Mesenchymal stem cell (in vitro differentiated cells and primary cell): Measurements from ENCODE around the gene TMEM143.

Source experiments
- DNase-seq: peaks from one replicate; pipeline ENCODE4 v3.0.0-alpha.2; 2013
- H2AFZ ChIP-seq: one replicate; pipeline ENCODE4 v1.6.1; 2013; ENCODE audit warnings: low read depth, mild to moderate bottlenecking, control low read depth, inconsistent platforms, low read length, moderate library complexity
- H2AK5ac ChIP-seq: 2 replicates; pipeline ENCODE4 v1.6.1; 2013; ENCODE audit warnings: low read length, moderate library complexity, mild to moderate bottlenecking, inconsistent platforms; ENCODE audit not compliant: severe bottlenecking
- H2BK120ac ChIP-seq: one replicate; pipeline ENCODE4 v1.6.1; 2013; ENCODE audit warnings: low read depth, mild to moderate bottlenecking, inconsistent platforms, low read length, moderate library complexity
- H2BK12ac ChIP-seq, 2 experiments: one replicate each; pipeline ENCODE4 v1.6.1; 2013; ENCODE audit warnings: inconsistent platforms in 2 of 2, low read length in 2 of 2, mild to moderate bottlenecking in 2 of 2, moderate library complexity in 2 of 2, control low read depth in 1 of 2
- H2BK15ac ChIP-seq: one replicate; pipeline ENCODE4 v1.6.1; 2013; ENCODE audit warnings: mild to moderate bottlenecking, low read depth, inconsistent platforms; ENCODE audit not compliant: poor library complexity, severe bottlenecking
- H2BK5ac ChIP-seq: 2 replicates; pipeline ENCODE4 v1.6.1; 2013; ENCODE audit warnings: low read depth, mild to moderate bottlenecking, low read length, control low read depth, inconsistent platforms; ENCODE audit not compliant: poor library complexity, severe bottlenecking
- H3K14ac ChIP-seq, 2 experiments: one replicate each; pipeline ENCODE4 v1.6.1; 2013; ENCODE audit warnings: inconsistent platforms in 2 of 2, low read length in 2 of 2, control low read depth in 1 of 2, mild to moderate bottlenecking in 1 of 2, moderate library complexity in 1 of 2
- H3K18ac ChIP-seq, 2 experiments: one replicate each; pipeline ENCODE4 v1.6.1; 2013; ENCODE audit warnings: inconsistent platforms in 2 of 2, low read length in 2 of 2, control low read depth in 1 of 2, low read depth in 1 of 2, mild to moderate bottlenecking in 1 of 2
- H3K23ac ChIP-seq, 2 experiments: one replicate each; pipeline ENCODE4 v1.6.1; 2013; ENCODE audit warnings: inconsistent platforms in 2 of 2, low read length in 2 of 2, mild to moderate bottlenecking in 2 of 2, moderate library complexity in 2 of 2, control low read depth in 1 of 2
- H3K27ac ChIP-seq: 2 replicates; pipeline ENCODE4 v1.5.1; 2013; ENCODE audit warnings: mild to moderate bottlenecking, moderate library complexity, low read length, control low read depth, inconsistent platforms; ENCODE audit not compliant: poor library complexity, severe bottlenecking
- H3K27me3 ChIP-seq, 2 experiments: 2 replicates each; pipeline versions ENCODE4 v1.6.1 to v1.7.0; 2013; ENCODE audit warnings: low read length in 2 of 2, mild to moderate bottlenecking in 2 of 2, moderate library complexity in 2 of 2, control low read depth in 1 of 2, inconsistent platforms in 1 of 2; ENCODE audit not compliant: control insufficient read depth in 1 of 2, insufficient read depth in 1 of 2
- H3K36me3 ChIP-seq, 2 experiments: 2 replicates each; pipeline versions ENCODE4 v1.6.1 to v1.7.0; 2013; ENCODE audit warnings: low read length in 2 of 2, control low read depth in 1 of 2, inconsistent platforms in 1 of 2, low read depth in 1 of 2, mild to moderate bottlenecking in 1 of 2; ENCODE audit not compliant: insufficient read depth in 2 of 2, control insufficient read depth in 1 of 2
- H3K4ac ChIP-seq, 2 experiments: one replicate each; pipeline ENCODE4 v1.6.1; 2013; ENCODE audit warnings: inconsistent platforms in 2 of 2, low read length in 2 of 2, mild to moderate bottlenecking in 2 of 2, moderate library complexity in 2 of 2, control low read depth in 1 of 2, low read depth in 1 of 2
- H3K4me1 ChIP-seq: 2 replicates; pipeline ENCODE4 v1.6.1; 2013; ENCODE audit warnings: low read depth, low read length, control low read depth; ENCODE audit not compliant: control insufficient read depth, insufficient read depth
- H3K4me2 ChIP-seq: 2 replicates; pipeline ENCODE4 v1.6.1; 2013; ENCODE audit warnings: low read length, mild to moderate bottlenecking, inconsistent platforms; ENCODE audit not compliant: poor library complexity, severe bottlenecking
- H3K4me3 ChIP-seq, 2 experiments: 2 replicates each; pipeline versions ENCODE4 v1.5.1 to v1.7.0; 2013; ENCODE audit warnings: low read length in 2 of 2, mild to moderate bottlenecking in 2 of 2, control low read depth in 1 of 2, low read depth in 1 of 2; ENCODE audit not compliant: insufficient read depth in 1 of 2
- H3K79me1 ChIP-seq: replicated peaks from 2 replicates; pipeline ENCODE4 v1.6.1; 2013; ENCODE audit warnings: mild to moderate bottlenecking, control low read depth, low read length, inconsistent platforms; ENCODE audit not compliant: poor library complexity, severe bottlenecking
- H3K9ac ChIP-seq: 2 replicates; pipeline ENCODE4 v1.7.0; 2013; ENCODE audit warnings: mild to moderate bottlenecking, low read length, moderate library complexity
- H3K9me3 ChIP-seq: 2 replicates; pipeline ENCODE4 v1.7.0; 2013; ENCODE audit warnings: mild to moderate bottlenecking, low read length; ENCODE audit not compliant: control insufficient read depth
- H4K8ac ChIP-seq: one replicate; pipeline ENCODE4 v1.6.1; 2013; ENCODE audit warnings: inconsistent platforms, mild to moderate bottlenecking, low read length, moderate library complexity
- H4K91ac ChIP-seq: one replicate; pipeline ENCODE4 v1.6.1; 2013; ENCODE audit warnings: mild to moderate bottlenecking, low read length, inconsistent platforms
- WGBS: methylation state at CpG from one replicate; pipeline ENCODE4 v1.1.7; 2013; ENCODE audit warnings: mixed read lengths; 5-methylcytosine and 5-hydroxymethylcytosine counted together

TMEM143 gene

DNA sequence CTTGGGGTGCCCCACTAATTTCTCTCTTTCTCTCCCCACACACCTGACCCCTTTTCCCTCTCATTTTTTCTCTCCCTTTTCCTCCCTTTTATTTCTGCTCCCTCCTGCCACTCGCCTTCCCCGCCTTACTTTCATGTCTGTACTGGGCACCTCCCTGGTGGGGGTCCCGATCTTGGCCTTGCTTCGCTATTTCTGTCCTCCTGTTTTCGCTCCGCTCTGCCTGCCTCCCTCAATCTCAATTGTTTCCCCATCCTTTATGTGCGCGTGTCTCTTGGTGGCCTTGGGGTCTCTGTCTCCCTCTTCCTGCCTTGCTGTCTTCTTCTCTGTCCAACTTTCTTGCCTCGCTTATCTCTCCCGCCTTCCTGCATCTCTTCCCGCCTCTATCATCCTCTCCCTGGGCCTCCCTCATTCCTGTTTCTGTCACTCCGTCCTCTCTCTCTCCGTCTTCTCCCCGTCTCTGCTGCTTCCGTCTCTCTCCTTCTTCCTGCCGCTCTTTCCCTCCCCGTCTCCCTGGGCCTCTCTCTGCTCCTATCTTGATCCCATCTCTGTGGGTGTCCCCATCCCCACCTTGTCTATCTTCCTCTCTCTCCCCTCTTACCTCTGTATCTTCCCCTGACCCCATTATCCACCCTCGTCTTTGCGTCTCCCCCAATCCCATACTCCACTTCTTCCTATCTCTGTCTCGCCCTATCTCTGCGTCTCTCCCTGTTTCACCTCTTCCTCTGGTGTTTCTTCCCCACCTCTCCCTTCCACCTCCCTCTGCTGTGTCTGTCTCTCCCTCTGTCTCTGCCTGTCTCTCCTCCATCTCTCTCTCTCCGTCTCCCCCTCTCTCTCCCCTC, 33.7 kb upstream of the TMEM143 start:
- Histone ChIP-seq H3K36me3 (no peaks in the 10 kb centered on the region), H2BK15ac (peak overlapping the region; percentile 49), H2AK5ac (no peak overlapping the region), H3K9ac (peak overlapping the region; percentile 92), H3K4me1 (peaks cover 36% of the 10 kb centered on the region), H4K8ac (peak overlapping the region; percentile 97), H3K18ac (peak overlapping the region; percentile 41 to 67), H2BK12ac (peak overlapping the region in 1 of 2 experiments; percentile 2), H3K27ac (no peak overlapping the region), H3K27me3 (peaks cover 31 to 34% of the 10 kb centered on the region in 2 experiments), H3K9me3 (no peaks in the 10 kb centered on the region), H3K4ac (peak overlapping the region; percentile 8 to 41), H2AFZ (no peak overlapping the region), H4K91ac (peak overlapping the region; percentile 2), H3K79me1 (peaks cover 3% of the 10 kb centered on the region), H3K14ac (peak overlapping the region in 1 of 2 experiments; percentile 53), H3K23ac (no peak overlapping the region), H2BK5ac (no peak overlapping the region), H3K4me2 (peak overlapping the region; percentile 42), H2BK120ac (peak overlapping the region; percentile 89), H3K4me3 (peak overlapping the region; percentile 48 to 88)
- peak; percentile 21 for DNase-seq
- WGBS = 57% methylated on average over 22 of the region's 22 CpGs

DNA sequence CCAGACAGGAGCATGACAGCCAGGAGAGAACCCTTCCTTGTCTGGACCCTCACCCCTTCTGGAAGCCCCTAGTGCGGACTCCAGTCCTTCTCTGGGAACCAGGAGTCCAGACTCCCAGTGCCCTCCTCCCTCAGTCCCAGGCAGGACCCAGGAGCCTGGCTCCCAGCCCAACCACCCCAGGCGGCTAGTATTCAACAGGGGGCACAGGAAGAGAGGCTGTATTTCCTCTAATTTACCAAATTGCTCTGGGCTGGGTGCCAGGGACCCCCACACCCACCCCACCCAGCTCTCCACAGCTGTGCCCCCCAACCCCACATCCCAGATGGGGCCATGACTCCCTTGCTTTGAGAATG, 33.1 kb upstream of the TMEM143 start:
- H2AK5ac ChIP-seq = no peak overlapping the region
- H2BK12ac ChIP-seq = peak overlapping the region in 1 of 2 experiments; percentile 24
- H3K36me3 ChIP-seq = no peaks in the 10 kb centered on the region
- H2BK5ac ChIP-seq = no peak overlapping the region
- H3K14ac ChIP-seq = no peak overlapping the region
- H3K4ac ChIP-seq = peak overlapping the region in 1 of 2 experiments; percentile 28
- no peak overlapping the region for H3K23ac ChIP-seq
- no peak overlapping the region for H2BK15ac ChIP-seq
- H3K4me2 ChIP-seq = no peak overlapping the region
- no peak overlapping the region for H3K27ac ChIP-seq
- no peak overlapping the region for H2BK120ac ChIP-seq
- H3K27me3 ChIP-seq = peaks cover 33 to 34% of the 10 kb centered on the region in 2 experiments
- no peak overlapping the region for H4K8ac ChIP-seq
- no peak for DNase-seq
- no peak overlapping the region for H4K91ac ChIP-seq
- H3K9ac ChIP-seq = peak overlapping the region; percentile 92
- peaks cover 36% of the 10 kb centered on the region for H3K4me1 ChIP-seq
- H3K4me3 ChIP-seq = peak overlapping the region in 1 of 2 experiments; percentile 88
- H2AFZ ChIP-seq = no peak overlapping the region
- H3K9me3 ChIP-seq = no peaks in the 10 kb centered on the region
- 100% methylated on average over 1 of the region's 2 CpGs for WGBS
- H3K18ac ChIP-seq = no peak overlapping the region
- peaks cover 3% of the 10 kb centered on the region for H3K79me1 ChIP-seq

DNA sequence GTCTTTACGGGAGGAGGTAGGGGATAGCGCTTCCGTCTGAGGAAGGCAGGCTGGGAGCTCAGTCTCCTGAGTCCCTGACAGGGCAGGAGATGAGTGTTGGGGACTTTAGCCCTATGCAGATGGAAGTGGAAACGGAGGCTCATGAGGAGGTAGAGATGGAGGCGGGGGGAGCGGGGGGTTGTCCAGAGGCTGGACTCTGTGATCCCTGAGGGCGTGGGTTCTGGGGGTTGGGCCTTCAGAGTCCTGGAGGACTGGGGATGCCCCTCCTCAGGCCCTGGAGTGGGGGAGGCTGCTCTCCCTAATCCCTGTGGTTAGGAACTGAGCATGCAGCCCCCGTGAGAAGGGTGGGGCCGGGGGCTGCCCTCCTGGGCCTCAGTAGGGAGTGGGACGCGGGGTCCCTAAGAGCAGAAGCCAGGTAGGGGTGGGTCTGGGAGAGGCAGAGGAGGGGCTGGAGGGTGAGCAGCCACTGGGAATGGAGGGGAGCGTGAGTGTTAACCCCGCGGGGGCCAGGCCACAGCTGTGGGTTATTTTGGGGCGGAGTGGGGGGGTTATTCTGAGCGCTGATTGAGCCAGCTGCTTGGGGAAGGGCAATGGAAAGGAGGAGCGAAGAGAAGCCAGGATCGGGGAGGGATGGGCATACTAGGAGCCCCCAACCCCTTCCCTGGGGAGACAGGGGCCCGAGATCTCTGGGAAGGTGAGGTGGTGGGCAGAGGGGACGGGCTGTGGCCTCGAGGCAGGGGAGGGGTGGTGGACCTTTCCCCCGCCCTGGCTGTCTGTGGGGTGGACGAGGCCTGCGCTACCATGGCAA, 32.5 kb upstream of the TMEM143 start:
- Histone ChIP-seq H2AK5ac (no peak overlapping the region), H3K4ac (peak overlapping the region in 1 of 2 experiments; percentile 28), H3K18ac (peak overlapping the region in 1 of 2 experiments; percentile 11), H3K9ac (peak overlapping the region; percentile 92), H3K4me2 (no peak overlapping the region), H2BK12ac (peak overlapping the region; percentile 16 to 56), H3K36me3 (no peaks in the 10 kb centered on the region), H3K23ac (no peak overlapping the region), H2BK15ac (peak overlapping the region; percentile 12), H3K4me3 (peak overlapping the region in 1 of 2 experiments; percentile 41), H4K8ac (peak overlapping the region; percentile 13), H2BK5ac (no peak overlapping the region), H3K9me3 (no peaks in the 10 kb centered on the region), H2BK120ac (no peak overlapping the region), H2AFZ (no peak overlapping the region), H4K91ac (no peak overlapping the region), H3K4me1 (peaks cover 37% of the 10 kb centered on the region), H3K79me1 (peaks cover 3% of the 10 kb centered on the region), H3K27me3 (peaks cover 33 to 34% of the 10 kb centered on the region in 2 experiments), H3K27ac (no peak overlapping the region), H3K14ac (no peak overlapping the region)
- no peak for DNase-seq
- WGBS = 77% methylated on average over 24 of the region's 24 CpGs

- no peak overlapping the region for H2AK5ac ChIP-seq
- WGBS = 60% methylated on average over 7 of the region's 9 CpGs
- no peak overlapping the region for H3K27ac ChIP-seq
- H2BK15ac ChIP-seq = no peak overlapping the region
- H3K4me2 ChIP-seq = no peak overlapping the region
- no peak overlapping the region for H3K4me3 ChIP-seq
- no peak overlapping the region for H2BK5ac ChIP-seq
- no peak overlapping the region for H2BK120ac ChIP-seq
- peak overlapping the region; percentile 32 for H3K9ac ChIP-seq
- H3K36me3 ChIP-seq = no peaks in the 10 kb centered on the region
- H2AFZ ChIP-seq = no peak overlapping the region
- peaks cover 3% of the 10 kb centered on the region for H3K79me1 ChIP-seq
- H3K4ac ChIP-seq = no peak overlapping the region
- no peak overlapping the region for H4K8ac ChIP-seq
- H3K27me3 ChIP-seq = peaks cover 33 to 34% of the 10 kb centered on the region in 2 experiments
- H3K4me1 ChIP-seq = peaks cover 37% of the 10 kb centered on the region
- DNase-seq = no peak
- H3K14ac ChIP-seq = no peak overlapping the region
- no peaks in the 10 kb centered on the region for H3K9me3 ChIP-seq
- no peak overlapping the region for H4K91ac ChIP-seq
- H3K23ac ChIP-seq = no peak overlapping the region
- no peak overlapping the region for H3K18ac ChIP-seq
- H2BK12ac ChIP-seq = no peak overlapping the region
Observed at GRCh38 chr19:48395499-48395898, 31.8 kb upstream of the TMEM143 start.
